GM12873 (cell line): Measurements from ENCODE around the gene SWAP70.

Experiments
- TF ChIP-seq, protein P1 (sequence below): IDR thresholded peaks from 2 replicates; pipeline ENCODE4 v1.5.1; 2012; ENCODE audit warnings: low read depth, mild to moderate bottlenecking, moderate library complexity, low read length, control low read depth; ENCODE audit not compliant: insufficient read depth; ENCODE audit errors: missing control alignments

SWAP70 gene

GRCh38 chr11:9639099-9639498, 24.8 kb upstream of the SWAP70 start:
- TF ChIP-seq, protein P1, sequence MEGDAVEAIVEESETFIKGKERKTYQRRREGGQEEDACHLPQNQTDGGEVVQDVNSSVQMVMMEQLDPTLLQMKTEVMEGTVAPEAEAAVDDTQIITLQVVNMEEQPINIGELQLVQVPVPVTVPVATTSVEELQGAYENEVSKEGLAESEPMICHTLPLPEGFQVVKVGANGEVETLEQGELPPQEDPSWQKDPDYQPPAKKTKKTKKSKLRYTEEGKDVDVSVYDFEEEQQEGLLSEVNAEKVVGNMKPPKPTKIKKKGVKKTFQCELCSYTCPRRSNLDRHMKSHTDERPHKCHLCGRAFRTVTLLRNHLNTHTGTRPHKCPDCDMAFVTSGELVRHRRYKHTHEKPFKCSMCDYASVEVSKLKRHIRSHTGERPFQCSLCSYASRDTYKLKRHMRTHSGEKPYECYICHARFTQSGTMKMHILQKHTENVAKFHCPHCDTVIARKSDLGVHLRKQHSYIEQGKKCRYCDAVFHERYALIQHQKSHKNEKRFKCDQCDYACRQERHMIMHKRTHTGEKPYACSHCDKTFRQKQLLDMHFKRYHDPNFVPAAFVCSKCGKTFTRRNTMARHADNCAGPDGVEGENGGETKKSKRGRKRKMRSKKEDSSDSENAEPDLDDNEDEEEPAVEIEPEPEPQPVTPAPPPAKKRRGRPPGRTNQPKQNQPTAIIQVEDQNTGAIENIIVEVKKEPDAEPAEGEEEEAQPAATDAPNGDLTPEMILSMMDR: no peak

GRCh38 chr11:9639985-9640384, 23.9 kb upstream of the SWAP70 start:
- TF ChIP-seq, protein P1: no peak

DNA sequence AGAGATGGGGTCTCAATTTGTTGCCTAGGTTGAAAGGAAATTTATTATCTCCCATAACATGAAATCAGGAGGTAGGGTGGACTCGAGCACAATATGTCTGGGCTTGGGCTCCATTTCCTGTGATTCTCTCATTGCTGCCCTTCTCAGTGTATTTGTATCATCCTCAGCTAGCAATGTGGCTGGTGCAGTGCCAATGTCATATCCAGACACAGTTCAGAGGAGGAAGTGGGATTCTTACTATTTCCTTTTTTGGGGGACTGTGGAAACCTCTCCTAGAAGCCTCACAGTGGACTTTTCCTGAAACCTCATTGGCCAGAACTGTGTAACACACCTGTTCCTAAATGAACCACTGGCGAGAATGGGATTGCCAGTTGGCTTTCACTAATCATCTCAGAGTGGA, 21.0 kb upstream of the SWAP70 start:
- TF ChIP-seq, protein P1: no peak

- TF ChIP-seq, protein P1: no peak
Observed at GRCh38 chr11:9643751-9644150, 20.1 kb upstream of the SWAP70 start.

DNA sequence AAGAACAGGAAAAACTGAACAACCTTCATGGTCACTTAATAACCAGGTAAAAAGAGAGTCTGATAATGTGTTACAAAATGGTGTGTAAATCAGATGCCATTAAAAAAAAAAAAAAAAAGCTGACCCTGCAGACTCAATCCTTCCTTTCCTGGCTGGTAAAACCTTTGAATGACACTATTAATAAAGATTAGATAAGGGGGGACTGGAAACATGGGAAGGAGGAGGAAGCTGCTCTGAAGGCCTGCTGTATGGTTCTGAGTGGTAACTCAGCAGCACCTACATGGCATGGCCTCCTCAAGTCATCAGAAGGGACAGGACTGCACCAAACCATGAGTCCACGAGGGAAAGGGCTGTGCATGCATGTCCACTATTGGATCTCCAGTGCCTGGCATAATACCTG, 18.0 kb upstream of the SWAP70 start:
- TF ChIP-seq, protein P1: no peak

DNA sequence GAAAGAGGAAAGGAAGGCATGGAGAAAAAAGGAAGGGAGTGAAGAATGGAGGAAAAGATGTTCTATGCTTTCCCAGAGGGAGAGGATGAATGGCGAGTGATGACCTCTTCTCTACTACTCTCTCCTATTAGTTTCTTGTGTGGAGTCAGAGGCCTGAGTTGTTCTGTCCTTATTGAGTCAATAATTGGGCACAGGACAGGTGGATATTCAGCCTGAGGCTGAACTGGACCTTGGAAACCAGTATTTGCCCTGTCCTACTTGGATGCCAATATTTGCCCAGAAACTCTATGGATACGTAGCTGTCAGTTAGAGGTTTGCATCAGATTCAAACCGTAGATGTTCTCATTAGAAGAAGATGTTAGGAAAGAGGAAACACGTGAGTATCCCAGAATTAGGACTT, 17.6 kb upstream of the SWAP70 start:
- TF ChIP-seq, protein P1: no peak

DNA sequence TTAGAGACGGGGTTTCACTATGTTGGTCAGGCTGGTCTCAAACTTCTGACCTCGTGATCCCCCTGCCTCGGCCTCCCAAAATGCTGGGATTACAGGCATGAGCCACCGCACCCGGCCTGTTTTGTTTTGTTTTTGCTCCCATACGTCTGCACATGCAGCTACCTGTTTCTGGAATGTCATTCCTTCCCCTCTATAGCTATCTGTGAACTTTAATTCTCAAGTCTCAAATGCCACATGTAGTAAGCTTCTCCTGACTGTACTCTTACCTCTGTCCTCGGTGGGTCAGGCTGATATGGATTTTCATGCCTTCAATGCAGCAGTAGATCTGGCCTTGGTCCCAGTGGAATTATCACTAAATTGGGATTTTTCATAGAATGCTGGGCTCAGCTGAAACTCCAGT, 12.4 kb upstream of the SWAP70 start:
- TF ChIP-seq, protein P1: no peak
